Panc1 (cell line): ENCODE measurements around the gene PNN. TPM values are rescaled to one million over a fixed set of nuclear protein-coding genes. Genes with fewer than 3 reads are reported as not detected.

ENCODE experiments used
- ATAC-seq: fragments of 200-7000 bp; cut with Tn5 transposase; 2 replicates; pipeline ENCODE4 v1.9.1; 2020; ENCODE audit warnings: mild to moderate bottlenecking, moderate library complexity
- BruUV-seq: library from RNA; stranded (reverse); fragments of 400-500 nt; replicated peaks from 2 replicates; lab custom pipeline; 2021; lab: Mats Ljungman, UMichigan
- CTCF ChIA-PET: fragments of 300-600 bp; sonication (Branson Sonifier 250); formaldehyde crosslinking; loops from one replicate; lab custom pipeline; 2022; ENCODE audit warnings: antibody characterized with exemption; lab: Charles Lee
- POLR2A ChIA-PET: fragments of 300-600 bp; sonication (Branson Sonifier 250); formaldehyde crosslinking; loops from one replicate; lab custom pipeline; 2022; ENCODE audit warnings: antibody characterized with exemption; lab: Charles Lee
- DNase-seq: peaks from one replicate; pipeline ENCODE4 v3.0.0-alpha.2; 2010; ENCODE audit warnings: low read depth, low spot score
- H3K27ac ChIP-seq: 2 replicates; pipeline ENCODE4 v1.5.1; 2011; ENCODE audit warnings: mild to moderate bottlenecking, low read length, inconsistent platforms
- H3K27me3 ChIP-seq: fragments of 200-500 bp; sonication (Bioruptor generic); 2 replicates; pipeline ENCODE4 v1.6.0; 2014; ENCODE audit warnings: low read length, inconsistent platforms; ENCODE audit not compliant: control insufficient read depth, insufficient read depth
- H3K36me3 ChIP-seq: fragments of 200-500 bp; sonication (Bioruptor generic); 2 replicates; pipeline ENCODE4 v1.5.1; 2014; ENCODE audit warnings: inconsistent platforms, mild to moderate bottlenecking, low read length, moderate library complexity; ENCODE audit not compliant: control insufficient read depth, insufficient read depth
- H3K4me1 ChIP-seq: 2 replicates; pipeline ENCODE4 v1.5.1; 2011; ENCODE audit warnings: inconsistent platforms, mild to moderate bottlenecking, low read length, moderate library complexity; ENCODE audit not compliant: control insufficient read depth, insufficient read depth
- H3K4me3 ChIP-seq, 2 experiments: 2 replicates each; pipeline ENCODE4 v1.5.1; 2011 to 2012; ENCODE audit warnings: low read depth in 2 of 2, low read length in 2 of 2, mild to moderate bottlenecking in 2 of 2, inconsistent platforms in 1 of 2, moderate library complexity in 1 of 2
- H3K9me3 ChIP-seq: fragments of 200-500 bp; sonication (Bioruptor generic); 2 replicates; pipeline ENCODE4 v1.5.1; 2014; ENCODE audit warnings: low read depth, mild to moderate bottlenecking, inconsistent platforms, low read length, moderate library complexity; ENCODE audit not compliant: control insufficient read depth, insufficient read depth
- POLR2AphosphoS5 ChIP-seq: IDR thresholded peaks from 2 replicates; pipeline ENCODE4 v1.6.1; 2012; ENCODE audit warnings: mild to moderate bottlenecking, low read depth, low read length, moderate library complexity
- REST ChIP-seq, 2 experiments: IDR thresholded peaks; 2 replicates each; pipeline ENCODE4 v1.6.1; 2011 to 2012; ENCODE audit warnings: low read depth in 2 of 2, control low read depth in 1 of 2, low read length in 1 of 2, mild to moderate bottlenecking in 1 of 2, moderate library complexity in 1 of 2; ENCODE audit not compliant: insufficient read depth in 1 of 2
- SIN3A ChIP-seq: IDR thresholded peaks from 2 replicates; pipeline ENCODE4 v1.6.1; 2012; ENCODE audit warnings: low read depth, mild to moderate bottlenecking, low read length, moderate library complexity, borderline replicate concordance; ENCODE audit not compliant: insufficient read depth
- TCF7L2 ChIP-seq: IDR thresholded peaks from 2 replicates; pipeline ENCODE4 v1.6.1; 2011; ENCODE audit warnings: mild to moderate bottlenecking, low read depth, low read length, inconsistent platforms
- in situ Hi-C: cut with HindIII; loops from 2 replicates; pipeline ENCODE4 v1.10.0; 2016; ENCODE audit warnings: low sequenced_read_pairs, low pct_unique_long_range_greater_than_20kb
- intact Hi-C: fragments of 100-400 bp; cut with micrococcal nuclease; formaldehyde crosslinking; loops from one replicate; pipeline ENCODE4 v1.10.0; 2022; ENCODE audit not compliant: unreplicated experiment
- total RNA-seq: library from RNA; stranded (reverse); gene quantifications from one replicate; pipeline ENCODE4 v1.2.1, GENCODE V29; 2021; ENCODE audit not compliant: unreplicated experiment
- TF ChIP-seq, protein P1 (sequence below): fragments of 450-650 bp; IDR thresholded peaks from 2 replicates; pipeline ENCODE4 v1.5.1; 2017; ENCODE audit warnings: mild to moderate bottlenecking

The PNN gene
- total RNA-seq, 1 experiment from 2014 or later: 55.4 TPM

GRCh38 chr14:39211109-39211741 is 36.2 kb downstream of the PNN start:
- Histone ChIP-seq H3K4me1 (no peaks in the 10 kb centered on the region), H3K27ac (no peak overlapping the region), H3K36me3 (no peaks in the 10 kb centered on the region), H3K9me3 (no peaks in the 10 kb centered on the region), H3K4me3 (no peak overlapping the region), H3K27me3 (no peaks in the 10 kb centered on the region)
- TF ChIP-seq SIN3A: no peak
- TF ChIP-seq POLR2AphosphoS5: no peak
- TF ChIP-seq TCF7L2: no peak
- TF ChIP-seq REST (IDR thresholded peaks at IDR 0.05; ENCODE audit: insufficient read depth in 1 of 2, low read depth in 2 of 2, low read length in 1 of 2): no peak
- TF ChIP-seq, protein P1, sequence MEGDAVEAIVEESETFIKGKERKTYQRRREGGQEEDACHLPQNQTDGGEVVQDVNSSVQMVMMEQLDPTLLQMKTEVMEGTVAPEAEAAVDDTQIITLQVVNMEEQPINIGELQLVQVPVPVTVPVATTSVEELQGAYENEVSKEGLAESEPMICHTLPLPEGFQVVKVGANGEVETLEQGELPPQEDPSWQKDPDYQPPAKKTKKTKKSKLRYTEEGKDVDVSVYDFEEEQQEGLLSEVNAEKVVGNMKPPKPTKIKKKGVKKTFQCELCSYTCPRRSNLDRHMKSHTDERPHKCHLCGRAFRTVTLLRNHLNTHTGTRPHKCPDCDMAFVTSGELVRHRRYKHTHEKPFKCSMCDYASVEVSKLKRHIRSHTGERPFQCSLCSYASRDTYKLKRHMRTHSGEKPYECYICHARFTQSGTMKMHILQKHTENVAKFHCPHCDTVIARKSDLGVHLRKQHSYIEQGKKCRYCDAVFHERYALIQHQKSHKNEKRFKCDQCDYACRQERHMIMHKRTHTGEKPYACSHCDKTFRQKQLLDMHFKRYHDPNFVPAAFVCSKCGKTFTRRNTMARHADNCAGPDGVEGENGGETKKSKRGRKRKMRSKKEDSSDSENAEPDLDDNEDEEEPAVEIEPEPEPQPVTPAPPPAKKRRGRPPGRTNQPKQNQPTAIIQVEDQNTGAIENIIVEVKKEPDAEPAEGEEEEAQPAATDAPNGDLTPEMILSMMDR: no peak
- BruUV-seq: no TSS peak
- POLR2A ChIA-PET: no interaction called here
- DNase-seq (no peak), ATAC-seq (no peak)
- intact Hi-C loops: no loop called here
- in situ Hi-C loops: no loop called here
- CTCF ChIA-PET: no interaction called here

DNA sequence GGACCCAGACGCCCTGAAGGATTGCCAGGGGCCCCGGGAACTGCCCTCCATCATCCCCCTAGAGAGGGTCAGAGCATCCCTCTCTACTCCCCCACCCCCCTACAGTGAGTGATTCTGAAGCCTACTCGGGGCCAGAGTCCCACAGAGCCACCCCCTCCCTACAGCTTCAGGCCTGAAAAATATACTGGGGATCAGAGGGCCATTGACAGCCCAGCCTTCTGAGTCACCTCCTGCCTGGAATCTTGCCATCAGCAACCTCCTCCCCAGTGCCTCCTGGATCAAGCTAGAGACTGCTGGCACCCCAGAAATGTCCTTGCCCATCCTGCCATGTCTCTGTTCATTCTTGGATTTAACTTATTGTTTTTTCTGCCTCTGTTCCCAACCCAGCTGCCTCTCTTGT is 37.0 kb downstream of the PNN start:
- BruUV-seq: no TSS peak
- TF ChIP-seq SIN3A (no peak), REST (IDR thresholded peaks at IDR 0.05; ENCODE audit: insufficient read depth in 1 of 2, low read depth in 2 of 2, low read length in 1 of 2) (no peak), TCF7L2 (no peak), POLR2AphosphoS5 (no peak)
- TF ChIP-seq, protein P1: no peak
- Histone ChIP-seq H3K36me3 (no peaks in the 10 kb centered on the region), H3K4me3 (no peak overlapping the region), H3K27me3 (no peaks in the 10 kb centered on the region), H3K27ac (no peak overlapping the region), H3K4me1 (no peaks in the 10 kb centered on the region), H3K9me3 (no peaks in the 10 kb centered on the region)
- no peak for DNase-seq
- in situ Hi-C loops: no loop called here
- CTCF ChIA-PET: no interaction called here
- intact Hi-C loops: no loop called here
- no peak; the same call in 1 of the 2 replicates for ATAC-seq
- POLR2A ChIA-PET: no interaction called here
